GM20000 (cell line): ENCODE data around the gene TACR1.

Source experiments
- DNase-seq: peaks from one replicate; pipeline ENCODE4 v3.0.0; 2012; ENCODE audit warnings: low spot score
- TF ChIP-seq, protein P1 (sequence below): IDR thresholded peaks from 2 replicates; pipeline ENCODE4 v1.5.1; 2012; ENCODE audit warnings: mild to moderate bottlenecking, control low read depth; ENCODE audit errors: extremely low read depth, missing control alignments

The TACR1 gene

DNA sequence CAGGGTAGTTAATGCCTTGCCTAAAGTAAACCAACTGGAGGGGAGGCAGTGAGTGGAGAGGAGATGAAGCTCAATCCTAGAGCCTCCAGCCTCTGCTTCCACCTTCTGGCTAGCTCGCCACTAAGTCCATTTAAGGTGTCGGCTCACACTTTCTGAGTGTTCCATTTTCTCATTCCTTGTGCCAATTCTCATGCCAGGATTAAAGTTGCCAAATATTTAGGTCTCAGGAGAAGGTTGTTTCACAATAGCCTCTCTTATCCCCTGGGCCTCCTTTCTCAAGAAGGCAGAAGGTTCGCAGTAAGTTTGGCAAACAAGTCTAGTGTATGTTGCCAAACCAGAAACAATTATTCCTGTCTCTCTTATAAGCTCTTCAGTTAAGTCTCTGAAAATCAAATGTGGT is 57.2 kb downstream of the TACR1 start:
- TF ChIP-seq, protein P1, sequence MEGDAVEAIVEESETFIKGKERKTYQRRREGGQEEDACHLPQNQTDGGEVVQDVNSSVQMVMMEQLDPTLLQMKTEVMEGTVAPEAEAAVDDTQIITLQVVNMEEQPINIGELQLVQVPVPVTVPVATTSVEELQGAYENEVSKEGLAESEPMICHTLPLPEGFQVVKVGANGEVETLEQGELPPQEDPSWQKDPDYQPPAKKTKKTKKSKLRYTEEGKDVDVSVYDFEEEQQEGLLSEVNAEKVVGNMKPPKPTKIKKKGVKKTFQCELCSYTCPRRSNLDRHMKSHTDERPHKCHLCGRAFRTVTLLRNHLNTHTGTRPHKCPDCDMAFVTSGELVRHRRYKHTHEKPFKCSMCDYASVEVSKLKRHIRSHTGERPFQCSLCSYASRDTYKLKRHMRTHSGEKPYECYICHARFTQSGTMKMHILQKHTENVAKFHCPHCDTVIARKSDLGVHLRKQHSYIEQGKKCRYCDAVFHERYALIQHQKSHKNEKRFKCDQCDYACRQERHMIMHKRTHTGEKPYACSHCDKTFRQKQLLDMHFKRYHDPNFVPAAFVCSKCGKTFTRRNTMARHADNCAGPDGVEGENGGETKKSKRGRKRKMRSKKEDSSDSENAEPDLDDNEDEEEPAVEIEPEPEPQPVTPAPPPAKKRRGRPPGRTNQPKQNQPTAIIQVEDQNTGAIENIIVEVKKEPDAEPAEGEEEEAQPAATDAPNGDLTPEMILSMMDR, result no peak
- no peak for DNase-seq

DNA sequence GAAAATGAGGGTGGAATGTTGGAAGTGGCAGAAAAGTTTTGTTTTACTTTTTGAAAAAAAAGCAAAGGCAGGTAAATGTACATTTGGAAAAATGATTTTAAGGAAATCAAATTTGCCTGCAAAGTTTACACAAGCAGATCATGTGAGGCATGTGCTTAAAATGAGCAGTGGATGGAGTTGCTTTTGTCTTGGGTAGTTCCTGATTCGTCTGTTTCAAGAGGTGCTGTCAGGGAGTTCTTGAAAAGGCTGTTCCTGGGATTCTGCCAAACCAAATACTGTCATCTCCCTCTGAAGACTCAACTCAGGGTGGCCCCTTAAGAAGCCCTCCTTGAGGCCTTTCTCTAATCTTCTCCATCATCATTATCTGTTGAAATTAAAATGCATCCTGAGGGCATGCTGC is 59.0 kb downstream of the TACR1 start:
- DNase-seq, result no peak
- TF ChIP-seq, protein P1, result no peak

DNA sequence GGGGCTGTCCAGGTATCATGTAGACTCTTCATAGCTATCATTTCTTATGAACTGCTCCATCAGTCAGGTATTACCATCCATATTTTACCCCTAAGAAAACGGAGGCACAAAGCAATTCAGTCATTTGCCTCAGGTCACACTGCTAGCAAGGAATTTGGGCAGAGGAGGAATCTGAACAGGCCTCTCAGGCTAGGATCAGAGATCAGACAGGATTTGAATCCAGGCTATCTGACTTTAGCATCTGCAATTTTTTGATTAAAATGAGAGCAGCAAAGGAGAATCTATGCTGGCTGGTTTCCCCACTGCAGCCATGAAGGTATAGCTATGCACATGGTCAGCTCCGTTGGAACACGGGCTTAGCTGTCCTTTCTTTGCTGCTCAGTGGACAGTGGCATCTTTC is 60.1 kb downstream of the TACR1 start:
- no peak for DNase-seq
- TF ChIP-seq, protein P1, result no peak

DNA sequence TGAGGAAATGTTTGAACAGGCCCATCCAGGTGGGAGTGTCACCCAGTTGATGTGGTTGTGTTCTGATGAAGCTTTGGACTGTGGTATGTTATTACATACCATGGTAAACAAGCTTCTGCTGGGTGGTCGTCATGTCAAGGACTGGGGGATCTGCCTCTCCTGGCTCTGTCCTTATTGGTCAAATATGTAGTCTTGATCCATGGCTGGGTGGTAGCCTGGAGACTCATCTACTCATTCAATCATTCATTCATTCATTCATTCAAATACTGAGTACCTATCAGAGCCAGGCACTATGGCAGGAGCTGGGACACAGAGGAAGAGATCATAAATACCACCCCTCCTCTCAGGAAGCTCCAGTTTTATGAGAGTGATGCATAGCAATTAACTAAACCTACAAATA is 60.8 kb downstream of the TACR1 start:
- no peak for DNase-seq
- TF ChIP-seq, protein P1, result no peak

DNA sequence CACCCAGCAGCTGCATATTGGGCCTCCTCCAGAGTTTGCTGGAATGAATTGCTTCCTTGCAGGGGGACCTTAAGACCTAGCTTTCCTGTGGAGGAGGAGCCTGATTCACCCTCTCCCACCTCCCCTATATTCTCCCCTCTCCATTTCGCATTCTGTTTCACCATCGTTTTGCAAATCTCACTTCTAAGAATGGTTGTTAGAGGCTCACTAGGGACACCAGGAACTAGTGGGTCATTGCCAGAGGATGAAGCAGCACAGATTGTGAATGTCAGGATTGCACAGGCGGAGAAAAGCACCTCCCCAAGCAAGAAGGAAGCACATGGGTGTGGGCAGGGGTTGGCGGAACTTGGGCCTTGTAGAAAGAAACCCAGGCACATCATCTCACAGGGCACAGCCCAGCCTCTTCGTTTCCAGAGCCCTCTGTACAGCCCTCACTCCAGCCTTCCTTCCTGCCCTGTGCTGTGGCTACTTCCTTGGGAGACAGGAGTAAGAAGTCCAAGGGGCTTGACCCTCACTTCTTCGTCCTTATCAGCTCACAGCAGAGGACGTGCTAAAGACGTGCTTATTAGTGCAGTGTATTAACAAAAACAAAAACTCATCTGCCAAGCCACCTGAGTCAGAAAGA is 63.4 kb downstream of the TACR1 start:
- DNase-seq, result no peak
- TF ChIP-seq, protein P1, result no peak

DNA sequence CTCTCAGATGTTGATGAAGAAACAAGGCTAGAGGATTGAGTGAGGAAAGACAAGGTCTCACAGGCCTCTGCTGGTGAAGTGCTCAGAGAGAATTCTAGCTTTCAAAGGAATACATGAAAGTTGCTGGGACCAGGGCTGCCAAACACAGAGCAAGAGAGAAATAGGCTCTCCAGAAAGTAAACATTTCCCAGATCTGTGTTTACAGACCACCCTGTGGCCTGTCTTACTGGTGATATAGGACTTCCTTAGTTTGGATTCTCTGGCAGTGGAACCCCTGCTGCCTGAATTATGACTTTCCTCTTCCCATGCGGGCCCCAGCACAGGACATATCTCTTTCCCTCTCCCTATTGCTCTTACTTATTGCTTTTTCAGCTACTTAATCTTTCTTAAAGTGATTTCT is 64.5 kb downstream of the TACR1 start:
- TF ChIP-seq, protein P1, result no peak

DNA sequence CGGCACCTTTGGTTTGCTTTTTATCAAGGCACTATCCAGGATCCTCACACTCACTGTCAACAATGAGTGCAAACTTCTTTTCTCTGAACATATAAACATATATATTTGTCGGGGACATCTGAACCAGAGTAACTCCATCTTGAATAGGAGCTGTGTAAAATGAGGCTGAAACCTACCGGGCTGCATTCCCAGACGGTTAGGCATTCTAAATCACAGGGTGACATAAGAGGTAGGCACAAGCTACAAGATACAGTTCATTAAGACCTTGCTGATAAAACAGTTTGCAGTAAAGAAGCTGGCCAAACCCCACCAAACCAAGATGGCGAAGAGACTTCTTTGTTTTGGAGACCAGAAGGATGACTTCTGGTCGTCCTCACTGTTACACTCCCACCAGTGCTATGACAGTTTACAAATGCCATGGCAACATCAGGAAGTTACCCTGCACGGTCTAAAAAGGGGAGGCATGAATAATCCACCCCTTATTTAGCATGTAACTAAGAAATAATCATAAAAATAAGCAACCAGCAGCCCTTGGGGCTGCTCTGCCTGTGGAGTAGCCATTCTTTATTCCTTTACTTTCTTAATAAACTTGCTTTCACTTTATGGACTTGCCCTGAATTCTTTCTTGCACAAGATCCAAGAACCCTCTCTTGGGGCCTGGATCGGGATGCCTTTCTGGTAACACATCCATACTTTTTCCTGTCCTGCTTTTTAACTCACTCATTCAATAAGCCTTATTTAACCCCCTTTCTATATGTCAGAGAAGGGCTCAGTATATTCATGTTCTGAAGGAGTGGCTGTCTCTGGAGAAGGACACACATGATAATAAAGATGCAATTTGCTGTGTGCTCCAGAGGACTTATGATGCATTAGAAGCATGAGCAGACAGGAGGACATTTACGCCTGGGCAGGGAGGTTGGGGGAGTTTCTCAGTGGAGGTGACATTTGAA is 65.4 kb downstream of the TACR1 start:
- TF ChIP-seq, protein P1, result no peak
- DNase-seq, result no peak

More for the DNA sequence above, 64.5 kb downstream of the TACR1 start:
- DNase-seq, result no peak
